Measurements from ENCODE around the gene RPL13.

GRCh38 chr16:89583895-89584644, 23.6 kb downstream of the RPL13 start:
- no peak for TF ChIP-seq CTCF (IDR thresholded peaks at IDR 0.05)
- no peak for TF ChIP-seq ZFX (IDR thresholded peaks at IDR 0.05; ENCODE audit: borderline replicate concordance)

Data from 22Rv1 (cell line).